SKM-1 (cell line): ENCODE measurements around the gene BLOC1S3.
A peak's percentile ranks its signal among the peaks of the same experiment; 100 is the strongest.

ENCODE experiments used
- DNase-seq: peaks from one replicate; lab custom pipeline; 2025; ENCODE audit not compliant: unreplicated experiment; lab: John Stamatoyannopoulos, UW

Gene BLOC1S3

GRCh38 chr19:45161738-45162607 lies 16.6 kb upstream of the BLOC1S3 start:
- DNase-seq, result no peak

GRCh38 chr19:45162608-45163143 lies 15.9 kb upstream of the BLOC1S3 start:
- peak; percentile 69 for DNase-seq

- no peak for DNase-seq
These were observed 15.4 kb upstream of the BLOC1S3 start for GRCh38 chr19:45163156-45163555.

- DNase-seq, result no peak
These were observed 14.7 kb upstream of the BLOC1S3 start for GRCh38 chr19:45163751-45164460.

- no peak for DNase-seq
These were observed 13.8 kb upstream of the BLOC1S3 start for GRCh38 chr19:45164577-45165335.

- DNase-seq, result no peak
These were observed 11.8 kb upstream of the BLOC1S3 start for GRCh38 chr19:45166723-45167252.

- no peak for DNase-seq
These were observed 9.7 kb upstream of the BLOC1S3 start for GRCh38 chr19:45168767-45169351.

GRCh38 chr19:45169602-45170001 lies 9.0 kb upstream of the BLOC1S3 start:
- DNase-seq, result no peak

- no peak for DNase-seq
These were observed 8.2 kb upstream of the BLOC1S3 start for GRCh38 chr19:45170146-45171106.

- no peak for DNase-seq
These were observed 7.4 kb upstream of the BLOC1S3 start for GRCh38 chr19:45171211-45171623.

GRCh38 chr19:45172173-45172572 lies 6.4 kb upstream of the BLOC1S3 start:
- DNase-seq, result no peak

- no peak for DNase-seq
These were observed 5.9 kb upstream of the BLOC1S3 start for GRCh38 chr19:45172611-45173208.

GRCh38 chr19:45173816-45174215 lies 4.8 kb upstream of the BLOC1S3 start:
- DNase-seq, result no peak

GRCh38 chr19:45175515-45176345 lies 2.9 kb upstream of the BLOC1S3 start:
- no peak for DNase-seq

- no peak for DNase-seq
These were observed 745 bp upstream of the BLOC1S3 start, which contains the start of gene TRAPPC6A for GRCh38 chr19:45177817-45178261. TSS of gene TRAPPC6A (minus strand) at chr19:45178237. CDS start at chr19:45178218, 19 bp downstream.

- no peak for DNase-seq
These were observed 698 bp downstream of the BLOC1S3 start for GRCh38 chr19:45179072-45179891.

GRCh38 chr19:45179892-45180370 lies 1.3 kb downstream of the BLOC1S3 start:
- DNase-seq, result no peak
